H1 (cell line): ENCODE data around the gene GSE1. TPM values are rescaled to one million over a fixed set of nuclear protein-coding genes. Genes with fewer than 3 reads are reported as not detected.

Experiments
- CTCF ChIA-PET: fragments of 300-600 bp; sonication (Branson Sonifier 250); formaldehyde crosslinking; loops from one replicate; lab custom pipeline; 2021; ENCODE audit not compliant: partially characterized antibody; lab: Charles Lee
- POLR2A ChIA-PET: fragments of 300-600 bp; sonication (Branson Sonifier 250); formaldehyde crosslinking; loops from one replicate; lab custom pipeline; 2021; ENCODE audit warnings: inconsistent platforms; ENCODE audit not compliant: partially characterized antibody; lab: Charles Lee
- DNase-seq, 2 experiments: peaks; one replicate each; pipeline versions ENCODE4 v3.0.0 to v3.0.0-alpha.2; 2010 to 2022; ENCODE audit warnings: low spot score in 2 of 2, low read depth in 1 of 2, mixed read lengths in 1 of 2
- FAIRE-seq: peaks from 2 replicates; lab custom pipeline; 2011; peaks lifted over from hg19 to GRCh38; lab: Jason Lieb, UNC
- H2AFZ ChIP-seq: 2 replicates; pipeline ENCODE4 v1.8.1; 2012; ENCODE audit warnings: low read length, inconsistent platforms
- H2AK5ac ChIP-seq: 2 replicates; pipeline ENCODE4 v1.6.1; 2013; ENCODE audit warnings: low read depth, low read length
- H2BK120ac ChIP-seq: replicated peaks from 2 replicates; pipeline ENCODE3; 2013; ENCODE audit warnings: low read depth, low read length, inconsistent platforms
- H2BK12ac ChIP-seq: 2 replicates; pipeline ENCODE4 v1.6.1; 2013; ENCODE audit warnings: low read depth, low read length
- H2BK15ac ChIP-seq: 2 replicates; pipeline ENCODE4 v1.6.1; 2013; ENCODE audit warnings: low read length
- H2BK20ac ChIP-seq: 2 replicates; pipeline ENCODE4 v1.6.1; 2013; ENCODE audit warnings: low read length
- H2BK5ac ChIP-seq: 2 replicates; pipeline ENCODE4 v1.6.1; 2013; ENCODE audit warnings: low read depth, low read length
- H3K14ac ChIP-seq: 2 replicates; pipeline ENCODE4 v1.6.1; 2013; ENCODE audit warnings: inconsistent platforms; ENCODE audit not compliant: insufficient read length
- H3K18ac ChIP-seq: 2 replicates; pipeline ENCODE4 v1.6.1; 2013; ENCODE audit warnings: low read length; ENCODE audit errors: extremely low read depth
- H3K23ac ChIP-seq: 2 replicates; pipeline ENCODE4 v1.6.1; 2013; ENCODE audit warnings: inconsistent platforms; ENCODE audit not compliant: insufficient read length
- H3K23me2 ChIP-seq: 2 replicates; pipeline ENCODE4 v1.6.1; 2013; ENCODE audit warnings: low read depth, low read length
- H3K27ac ChIP-seq: 2 replicates; pipeline ENCODE4 v1.6.1; 2011; ENCODE audit warnings: low read depth, low read length, inconsistent platforms
- H3K27me3 ChIP-seq, 4 experiments: replicated peaks in 1 of 4; 1 replicate in 1 of 4; 2 replicates in 3 of 4; pipeline versions ENCODE4 v1.6.1 to v1.8.1; 2011 to 2013; ENCODE audit warnings: low read length in 3 of 4, mild to moderate bottlenecking in 3 of 4, inconsistent platforms in 2 of 4, mixed read lengths in 2 of 4, moderate library complexity in 1 of 4; ENCODE audit not compliant: control insufficient read depth in 3 of 4, insufficient read depth in 3 of 4; ENCODE audit errors: extremely low read depth in 1 of 4
- H3K36me3 ChIP-seq, 4 experiments: 2 replicates each; pipeline versions ENCODE4 v1.6.1 to v1.8.1; 2011 to 2013; ENCODE audit warnings: mild to moderate bottlenecking in 4 of 4, low read length in 3 of 4, moderate library complexity in 2 of 4, control low read depth in 1 of 4, inconsistent platforms in 1 of 4; ENCODE audit not compliant: insufficient read depth in 4 of 4, control insufficient read depth in 2 of 4
- H3K4ac ChIP-seq: replicated peaks from 2 replicates; pipeline ENCODE3; 2013; ENCODE audit warnings: low read length, low read depth, mixed read lengths, inconsistent platforms; ENCODE audit not compliant: insufficient read length
- H3K4me1 ChIP-seq, 4 experiments: replicated peaks in 1 of 4; 1 replicate in 1 of 4; 2 replicates in 3 of 4; pipeline versions ENCODE4 v1.6.1 to v1.8.1; 2011 to 2013; ENCODE audit warnings: low read length in 3 of 4, inconsistent platforms in 2 of 4, mixed read lengths in 1 of 4; ENCODE audit not compliant: insufficient read depth in 4 of 4, control insufficient read depth in 3 of 4
- H3K4me2 ChIP-seq, 2 experiments: 2 replicates each; pipeline versions ENCODE4 v1.6.1 to v1.8.1; 2011 to 2013; ENCODE audit warnings: low read depth in 2 of 2, low read length in 2 of 2, control low read depth in 1 of 2, inconsistent platforms in 1 of 2, mild to moderate bottlenecking in 1 of 2; ENCODE audit not compliant: insufficient read depth in 1 of 2
- H3K4me3 ChIP-seq, 4 experiments: fragments of 200-600, 300-600 bp in 1 of 4; sonication (generic), shearing (Covaris generic), sonication (Bioruptor Twin) in 1 of 4; 2 replicates each; pipeline versions ENCODE4 v1.5.1 to v1.8.1; 2011 to 2016; ENCODE audit warnings: low read length in 4 of 4, low read depth in 3 of 4, control low read depth in 2 of 4, inconsistent platforms in 2 of 4, mild to moderate bottlenecking in 2 of 4, mixed read lengths in 1 of 4, moderate library complexity in 1 of 4; ENCODE audit not compliant: insufficient read depth in 2 of 4; ENCODE audit errors: extremely low read depth in 1 of 4
- H3K56ac ChIP-seq: replicated peaks from 2 replicates; pipeline ENCODE3; 2013; ENCODE audit warnings: low read depth, mild to moderate bottlenecking, mixed read lengths, low read length, inconsistent platforms; ENCODE audit not compliant: insufficient read length
- H3K79me1 ChIP-seq: 2 replicates; pipeline ENCODE4 v1.6.1; 2013; ENCODE audit warnings: low read depth, low read length, control low read depth
- H3K79me2 ChIP-seq, 2 experiments: 2 replicates each; pipeline versions ENCODE4 v1.6.1 to v1.8.1; 2012 to 2013; ENCODE audit warnings: low read length in 2 of 2, mild to moderate bottlenecking in 2 of 2, inconsistent platforms in 1 of 2; ENCODE audit not compliant: insufficient read depth in 2 of 2, control insufficient read depth in 1 of 2
- H3K9ac ChIP-seq, 4 experiments: replicated peaks in 1 of 4; 1 replicate in 1 of 4; 2 replicates in 3 of 4; pipeline versions ENCODE4 v1.6.1 to v1.8.1; 2011 to 2013; ENCODE audit warnings: low read depth in 3 of 4, low read length in 3 of 4, control low read depth in 2 of 4, mild to moderate bottlenecking in 2 of 4, moderate library complexity in 2 of 4, inconsistent platforms in 1 of 4; ENCODE audit errors: extremely low read depth in 1 of 4
- H3K9me3 ChIP-seq, 2 experiments: 2 replicates each; pipeline versions ENCODE4 v1.6.1 to v1.8.1; 2012 to 2013; ENCODE audit warnings: mild to moderate bottlenecking in 2 of 2, moderate library complexity in 2 of 2, control low read depth in 1 of 2, inconsistent platforms in 1 of 2, low read depth in 1 of 2, low read length in 1 of 2, mixed read lengths in 1 of 2; ENCODE audit not compliant: insufficient read depth in 2 of 2
- H4K20me1 ChIP-seq, 2 experiments: replicated peaks in 1 of 2; 2 replicates each; pipeline versions ENCODE3 to v1.8.1; 2011 to 2013; ENCODE audit warnings: inconsistent platforms in 2 of 2, low read length in 2 of 2, mild to moderate bottlenecking in 1 of 2; ENCODE audit not compliant: insufficient read depth in 2 of 2, control insufficient read depth in 1 of 2
- H4K5ac ChIP-seq: 2 replicates; pipeline ENCODE4 v1.6.1; 2013; ENCODE audit warnings: low read length, low read depth, mixed read lengths, inconsistent platforms; ENCODE audit not compliant: insufficient read length
- H4K8ac ChIP-seq: 2 replicates; pipeline ENCODE4 v1.8.0; 2013; ENCODE audit warnings: mild to moderate bottlenecking, moderate library complexity, low read length, inconsistent platforms; ENCODE audit not compliant: insufficient read depth; ENCODE audit errors: extremely low read depth
- H4K91ac ChIP-seq: replicated peaks from 2 replicates; pipeline ENCODE3; 2013; ENCODE audit warnings: low read length, mixed read lengths, inconsistent platforms; ENCODE audit not compliant: insufficient read length
- ATF3 ChIP-seq: IDR thresholded peaks from 2 replicates; pipeline ENCODE4 v1.6.1; 2011; ENCODE audit warnings: low read depth, mild to moderate bottlenecking, low read length; ENCODE audit not compliant: insufficient read depth
- CEBPB ChIP-seq: IDR thresholded peaks from 2 replicates; pipeline ENCODE4 v1.6.1; 2012; ENCODE audit warnings: low read depth, low read length
- GABPA ChIP-seq: IDR thresholded peaks from 2 replicates; pipeline ENCODE4 v1.6.1; 2011; ENCODE audit warnings: mild to moderate bottlenecking, low read length, moderate library complexity, borderline replicate concordance; ENCODE audit not compliant: insufficient read depth
- NANOG ChIP-seq: IDR thresholded peaks from 2 replicates; pipeline ENCODE4 v1.6.1; 2011; ENCODE audit warnings: low read length, low read depth, mild to moderate bottlenecking, inconsistent platforms; ENCODE audit not compliant: insufficient read depth, poor library complexity, severe bottlenecking
- SIX5 ChIP-seq: IDR thresholded peaks from 2 replicates; pipeline ENCODE4 v1.6.1; 2011; ENCODE audit warnings: mild to moderate bottlenecking, low read depth, low read length
- TAF7 ChIP-seq: optimal IDR thresholded peaks from 2 replicates; pipeline ENCODE3; 2011; ENCODE audit warnings: low read depth, mild to moderate bottlenecking, inconsistent platforms, low read length, moderate library complexity, borderline replicate concordance
- WGBS, 2 experiments: shearing (Covaris generic) in 1 of 2; methylation state at CpG; one replicate each; pipeline versions ENCODE4 v1.1.6 to v1.1.7; 2013 to 2015; ENCODE audit warnings: low lambda C conversion rate in 2 of 2, mixed read lengths in 2 of 2, inconsistent platforms in 1 of 2, low coverage in 1 of 2, missing lambda C conversion rate in 1 of 2; ENCODE audit not compliant: insufficient replicate concordance in 2 of 2, insufficient coverage in 1 of 2, insufficient read length in 1 of 2; ENCODE audit errors: extremely low coverage in 1 of 2, missing lambda C conversion rate in 1 of 2; 5-methylcytosine and 5-hydroxymethylcytosine counted together
- polyA plus RNA-seq, 7 experiments: library from polyadenylated mRNA; depleted of rRNA in 3 of 7; stranded (reverse) in 5 of 7; unstranded in 2 of 7; fragments of >200 nt in 5 of 7; fragments of 200-250 nt in 2 of 7; gene quantifications; 1 replicate in 5 of 7; 2 replicates in 1 of 7; 4 replicates in 1 of 7; pipeline versions ENCODE4 v1.2.1 to v1.2.3, GENCODE V29; 2011 to 2013; ENCODE audit warnings: missing spikeins in 2 of 7, mixed read lengths in 2 of 7
- total RNA-seq: library from RNA; stranded (reverse); fragmentation: NEBNext Ultra II Directional; extraction: Animal tissue kit (Norgen Biotek cat#: 25700); gene quantifications from 2 replicates; pipeline ENCODE4 v1.2.1, GENCODE V29; 2021

Gene GSE1
- total and polyA plus RNA-seq, 2 of the 8 experiments (the other 6 are each of a cell fraction or from before 2014, with no cell fraction given): 26.0 to 65.6 TPM

GRCh38 chr16:85611194-85611443 is 2.0 kb upstream of the GSE1 start:
- peak overlapping the region; percentile 27 for H3K56ac ChIP-seq
- peaks cover 8 to 12% of the 10 kb centered on the region in 2 experiments for H4K20me1 ChIP-seq
- peak overlapping the region; percentile 60; the same call in 1 of the 2 replicates for H3K18ac ChIP-seq
- H4K91ac ChIP-seq: peak overlapping the region; percentile 45
- H3K9me3 ChIP-seq: no peaks in the 10 kb centered on the region
- DNase-seq (no peak), FAIRE-seq (no peak)
- H3K27me3 ChIP-seq: peaks cover 0 to 9% (median 4%) of the 10 kb centered on the region in 4 experiments; a peak in 2 of 7 replicates
- no peak overlapping the region for H2AK5ac ChIP-seq
- peak overlapping the region; percentile 31 for H4K5ac ChIP-seq
- no CpG with 5 or more reads among the region's 21 CpGs for WGBS, 2 experiments
- no peak overlapping the region for H2BK12ac ChIP-seq
- no peak overlapping the region for H3K23ac ChIP-seq
- H3K27ac ChIP-seq: peak overlapping the region; percentile 87; the same call in 1 of the 2 replicates
- ChIA-PET CTCF (interaction anchor here (0.5 to 6.6 kb wide), 42 partner anchors 9 to 280 kb away, joined by 3 to 79 read pairs (median 7); no protein-coding TSS in a partner anchor), POLR2A (interaction anchor here (0.6 to 5.6 kb wide), 12 partner anchors 9 to 175 kb away, joined by 3 to 29 read pairs (median 4); no protein-coding TSS in a partner anchor)
- no peak overlapping the region for H2BK15ac ChIP-seq
- peak overlapping the region; percentile 53 to 92 (median 64) for H3K4me3 ChIP-seq
- H3K79me2 ChIP-seq: peaks cover 5 to 31% of the 10 kb centered on the region in 2 experiments
- H3K4me1 ChIP-seq: peaks cover 7 to 46% (median 40%) of the 10 kb centered on the region in 4 experiments
- peaks cover 10% of the 10 kb centered on the region for H3K23me2 ChIP-seq
- TF ChIP-seq NANOG: no peak
- no peak for TF ChIP-seq CEBPB
- no peak for TF ChIP-seq ATF3
- no peak for TF ChIP-seq SIX5
- no peak for TF ChIP-seq GABPA
- peak; percentile 26 for TF ChIP-seq TAF7
- H3K14ac ChIP-seq: no peak overlapping the region
- no peak overlapping the region for H2BK20ac ChIP-seq
- H4K8ac ChIP-seq: peak overlapping the region; percentile 97
- H3K4ac ChIP-seq: no peak overlapping the region
- H3K36me3 ChIP-seq: no peaks in the 10 kb centered on the region
- H2AFZ ChIP-seq: no peak overlapping the region
- H2BK5ac ChIP-seq: peak overlapping the region; percentile 71; the same call in 1 of the 2 replicates
- peak overlapping the region; percentile 3 to 71 for H3K4me2 ChIP-seq
- peak overlapping the region; percentile 56 for H2BK120ac ChIP-seq
- H3K9ac ChIP-seq: peak overlapping the region; percentile 9 to 77 (median 72); a peak in 6 of 7 replicates
- H3K79me1 ChIP-seq: no peaks in the 10 kb centered on the region
